Neural cell (in vitro differentiated cells): ENCODE results near the gene GFAP.

ENCODE experiments used
- CTCF ChIP-seq: fragments of 450-650 bp; IDR thresholded peaks from 2 replicates; pipeline ENCODE4 v1.5.1; 2014; ENCODE audit warnings: antibody characterized with exemption, mild to moderate bottlenecking, moderate library complexity; ENCODE audit not compliant: poor library complexity, severe bottlenecking
- EP300 ChIP-seq: fragments of 450-650 bp; conservative IDR thresholded peaks from 2 replicates; pipeline ENCODE4 v1.6.1; 2014; ENCODE audit warnings: antibody characterized with exemption, mild to moderate bottlenecking, moderate library complexity; ENCODE audit not compliant: poor library complexity, severe bottlenecking
- EZH2 ChIP-seq: fragments of 200-600, 300-800 bp; shearing (Covaris generic), sonication (generic); IDR thresholded peaks from 2 replicates; pipeline ENCODE4 v1.6.1; 2014; ENCODE audit warnings: antibody characterized with exemption, low read length, borderline replicate concordance, mild to moderate bottlenecking; ENCODE audit not compliant: insufficient read depth, poor library complexity, severe bottlenecking
- MXI1 ChIP-seq: fragments of 450-650 bp; conservative IDR thresholded peaks from 2 replicates; pipeline ENCODE4 v1.6.1; 2014; ENCODE audit warnings: antibody characterized with exemption, mild to moderate bottlenecking; ENCODE audit not compliant: poor library complexity, severe bottlenecking
- POLR2AphosphoS5 ChIP-seq: IDR thresholded peaks from 2 replicates; pipeline ENCODE4 v1.6.1; 2012
- RAD21 ChIP-seq: fragments of 450-650 bp; conservative IDR thresholded peaks from 2 replicates; pipeline ENCODE4 v1.6.1; 2014; ENCODE audit warnings: antibody characterized with exemption, mild to moderate bottlenecking, moderate library complexity
- SMC3 ChIP-seq: fragments of 450-650 bp; conservative IDR thresholded peaks from 2 replicates; pipeline ENCODE4 v1.6.1; 2014; ENCODE audit warnings: antibody characterized with exemption, mild to moderate bottlenecking, moderate library complexity; ENCODE audit not compliant: poor library complexity

GRCh38 chr17:44941712-44942331 is 26.5 kb upstream of the GFAP start:
- TF ChIP-seq SMC3 (no peak), CTCF (no peak), EZH2 (no peak), POLR2AphosphoS5 (no peak), MXI1 (no peak), RAD21 (no peak), EP300 (no peak)
